HEK293 (cell line): ENCODE results near the gene SCRN2.

Experiments
- CTCF ChIA-PET: fragments of 350-600 bp; formaldehyde crosslinking; extraction: SDS; loops from one replicate; lab custom pipeline; 2021; ENCODE audit warnings: antibody characterized with exemption; lab: Yijun Ruan, JAX
- POLR2A ChIA-PET: fragments of 300-600 bp; formaldehyde crosslinking; extraction: SDS; loops from one replicate; lab custom pipeline; 2020; ENCODE audit warnings: antibody characterized with exemption, inconsistent platforms; lab: Yijun Ruan, JAX
- H3K27ac ChIP-seq: fragments of 200-500 bp; sonication (Bioruptor generic); 2 replicates; pipeline ENCODE4 v1.5.1; 2014; ENCODE audit warnings: low read depth, low read length, control low read depth, inconsistent platforms; ENCODE audit errors: extremely low read depth
- H3K36me3 ChIP-seq, 2 experiments: fragments of 200-500 bp in 1 of 2; sonication (Bioruptor generic) in 1 of 2; 1 replicate in 1 of 2; 2 replicates in 1 of 2; pipeline ENCODE4 v1.5.1; 2014 to 2017; ENCODE audit warnings: inconsistent platforms in 2 of 2, low read length in 2 of 2; ENCODE audit not compliant: control insufficient read depth in 2 of 2, insufficient read depth in 1 of 2
- H3K4me1 ChIP-seq: fragments of 200-500 bp; sonication (Bioruptor generic); 2 replicates; pipeline ENCODE4 v1.5.1; 2014; ENCODE audit warnings: mild to moderate bottlenecking, low read length, inconsistent platforms; ENCODE audit not compliant: control insufficient read depth, insufficient read depth
- H3K4me3 ChIP-seq: 2 replicates; pipeline ENCODE4 v1.5.1; 2011; ENCODE audit warnings: low read depth, mild to moderate bottlenecking, control low read depth, low read length, moderate library complexity
- H3K9me3 ChIP-seq: fragments of 200-500 bp; sonication (Bioruptor generic); 2 replicates; pipeline ENCODE4 v1.5.1; 2014; ENCODE audit warnings: low read depth, low read length, inconsistent platforms; ENCODE audit not compliant: control insufficient read depth, insufficient read depth
- GLI2 ChIP-seq: fragments of 450-650 bp; formaldehyde crosslinking; IDR thresholded peaks from 2 replicates; pipeline ENCODE4; 2017; ENCODE audit warnings: missing biosample characterization, missing genetic modification characterization, low read depth, borderline replicate concordance
- GLIS2 ChIP-seq: fragments of 450-650 bp; formaldehyde crosslinking; IDR thresholded peaks from 2 replicates; pipeline ENCODE4 v1.5.1; 2016; ENCODE audit warnings: missing biosample characterization, missing genetic modification characterization
- HOXA7 ChIP-seq: sonication (generic); formaldehyde crosslinking; IDR thresholded peaks from 2 replicates; pipeline ENCODE4 v1.8.1; 2022; ENCODE audit warnings: missing genetic modification reagents, borderline replicate concordance
- PRDM6 ChIP-seq: fragments of 450-650 bp; formaldehyde crosslinking; IDR thresholded peaks from 2 replicates; pipeline ENCODE4 v1.5.1; 2017; ENCODE audit warnings: missing biosample characterization, missing genetic modification characterization
- SCRT2 ChIP-seq: fragments of 450-650 bp; formaldehyde crosslinking; IDR thresholded peaks from 2 replicates; pipeline ENCODE4 v1.5.1; 2016; ENCODE audit warnings: missing biosample characterization, missing genetic modification characterization
- SP3 ChIP-seq: fragments of 450-650 bp; formaldehyde crosslinking; IDR thresholded peaks from 2 replicates; pipeline ENCODE4 v1.5.1; 2016; ENCODE audit warnings: missing biosample characterization, missing genetic modification characterization
- SP7 ChIP-seq: fragments of 450-650 bp; formaldehyde crosslinking; IDR thresholded peaks from 2 replicates; pipeline ENCODE4 v1.5.1; 2016; ENCODE audit warnings: missing biosample characterization, missing genetic modification characterization
- TCF7L2 ChIP-seq: IDR thresholded peaks from 2 replicates; pipeline ENCODE4 v1.6.1; 2011; ENCODE audit warnings: low read depth, mild to moderate bottlenecking, inconsistent platforms, low read length, moderate library complexity, borderline replicate concordance
- ZBTB21 ChIP-seq: fragments of 450-650 bp; formaldehyde crosslinking; IDR thresholded peaks from 2 replicates; pipeline ENCODE4 v1.5.1; 2017; ENCODE audit warnings: missing biosample characterization, missing genetic modification characterization
- ZBTB44 ChIP-seq: fragments of 450-650 bp; IDR thresholded peaks from 2 replicates; pipeline ENCODE4 v1.5.1; 2018; ENCODE audit warnings: missing biosample characterization, mild to moderate bottlenecking, missing genetic modification characterization
- ZBTB49 ChIP-seq: fragments of 450-650 bp; formaldehyde crosslinking; IDR thresholded peaks from 2 replicates; pipeline ENCODE4 v1.5.1; 2016; ENCODE audit warnings: missing biosample characterization, missing genetic modification characterization, low read depth
- ZIC2 ChIP-seq: fragments of 450-650 bp; formaldehyde crosslinking; IDR thresholded peaks from 2 replicates; pipeline ENCODE4 v1.5.1; 2016; ENCODE audit warnings: missing biosample characterization, missing genetic modification characterization
- ZNF138 ChIP-seq: fragments of 450-650 bp; formaldehyde crosslinking; IDR thresholded peaks from 2 replicates; pipeline ENCODE4 v1.5.1; 2016; ENCODE audit warnings: missing biosample characterization, missing genetic modification characterization, borderline replicate concordance
- ZNF248 ChIP-seq: fragments of 450-650 bp; formaldehyde crosslinking; IDR thresholded peaks from 2 replicates; pipeline ENCODE4 v1.5.1; 2017; ENCODE audit warnings: missing biosample characterization, missing genetic modification characterization
- ZNF292 ChIP-seq: fragments of 450-650 bp; formaldehyde crosslinking; IDR thresholded peaks from 2 replicates; pipeline ENCODE4 v1.5.1; 2016; ENCODE audit warnings: low read depth, missing biosample characterization, missing genetic modification characterization, borderline replicate concordance
- ZNF501 ChIP-seq: fragments of 450-650 bp; formaldehyde crosslinking; IDR thresholded peaks from 2 replicates; pipeline ENCODE4 v1.5.1; 2016; ENCODE audit warnings: missing biosample characterization, missing genetic modification characterization
- ZNF580 ChIP-seq: fragments of 450-650 bp; formaldehyde crosslinking; IDR thresholded peaks from 2 replicates; pipeline ENCODE4 v1.5.1; 2016; ENCODE audit warnings: missing biosample characterization, missing genetic modification characterization
- ZNF623 ChIP-seq: fragments of 450-650 bp; formaldehyde crosslinking; IDR thresholded peaks from 2 replicates; pipeline ENCODE4 v1.5.1; 2016; ENCODE audit warnings: missing biosample characterization, missing genetic modification characterization
- ZNF645 ChIP-seq: fragments of 450-650 bp; formaldehyde crosslinking; IDR thresholded peaks from 2 replicates; pipeline ENCODE4; 2016; ENCODE audit warnings: missing biosample characterization, missing genetic modification characterization
- ZNF701 ChIP-seq: fragments of 450-650 bp; formaldehyde crosslinking; IDR thresholded peaks from 2 replicates; pipeline ENCODE4 v1.5.1; 2016; ENCODE audit warnings: missing biosample characterization, missing genetic modification characterization
- ZNF830 ChIP-seq: fragments of 450-650 bp; IDR thresholded peaks from 2 replicates; pipeline ENCODE4 v1.5.0; 2018; ENCODE audit warnings: missing biosample characterization, missing genetic modification characterization, low read depth, mild to moderate bottlenecking, moderate library complexity

The SCRN2 gene

GRCh38 chr17:47815106-47815918 is 25.8 kb downstream of the SCRN2 start:
- ChIA-PET POLR2A (interaction anchor here (1.4 kb wide), 1 partner anchor 16 kb away, joined by 5 read pairs; the partner anchor contains the start of genes LRRC46 and MRPL10), CTCF (interaction anchor here (0.6 kb wide), 1 partner anchor 97 kb away, joined by 3 read pairs; no protein-coding TSS in a partner anchor)
- H3K36me3 ChIP-seq: peaks cover 0 to 69% of the 10 kb centered on the region in 2 experiments; a peak in 2 of 3 replicates

GRCh38 chr17:47813512-47814031 is 27.5 kb downstream of the SCRN2 start:
- CTCF ChIA-PET: interaction anchor here (0.6 to 1.4 kb wide), 3 partner anchors 11 to 12 kb away, joined by 3 read pairs; no protein-coding TSS in a partner anchor
- Histone ChIP-seq H3K4me1 (no peaks in the 10 kb centered on the region), H3K27ac (no peak overlapping the region), H3K36me3 (peaks cover 0 to 71% of the 10 kb centered on the region in 2 experiments; a peak in 2 of 3 replicates), H3K9me3 (no peaks in the 10 kb centered on the region), H3K4me3 (no peak overlapping the region)
- TF ChIP-seq SP7 (tag by site-specific recombination) (no peak), ZBTB49 (tag by site-specific recombination) (no peak), ZNF138 (tag by site-specific recombination) (no peak), ZNF501 (tag by site-specific recombination) (no peak), ZBTB44 (tag by site-specific recombination) (no peak), GLIS2 (no peak), ZNF292 (no peak), PRDM6 (no peak), ZNF248 (no peak), ZNF830 (tag by site-specific recombination) (no peak), GLI2 (tag by site-specific recombination) (no peak), SCRT2 (tag by site-specific recombination) (no peak), HOXA7 (CRISPR knock-in tag) (no peak), TCF7L2 (no peak), ZIC2 (tag by site-specific recombination) (no peak), ZBTB21 (tag by site-specific recombination) (no peak), SP3 (tag by site-specific recombination) (no peak), ZNF580 (no peak), ZNF623 (tag by site-specific recombination) (no peak)
- POLR2A ChIA-PET: no interaction called here

More at GRCh38 chr17:47815106-47815918, 25.8 kb downstream of the SCRN2 start:
- no peaks in the 10 kb centered on the region for H3K9me3 ChIP-seq
- TF ChIP-seq ZNF645 (tag by site-specific recombination) (no peak), ZNF701 (tag by site-specific recombination) (no peak)
- no peaks in the 10 kb centered on the region for H3K4me1 ChIP-seq
- H3K4me3 ChIP-seq: no peak overlapping the region
- H3K27ac ChIP-seq: no peak overlapping the region
